Right lobe of liver (tissue), 4 donors: ENCODE results near the gene OPRM1.

Experiments
- CTCF ChIP-seq, 4 donors: fragments of 200-600 bp in 3 of 4; fragments of 450-650 bp in 1 of 4; IDR thresholded peaks; one replicate each; pipeline versions ENCODE4 v1.5.1 to v1.8.0; 2016 to 2022; ENCODE audit warnings: antibody characterized with exemption in 4 of 4, mild to moderate bottlenecking in 2 of 4
- POLR2A ChIP-seq: fragments of 450-650 bp; IDR thresholded peaks from one replicate; pipeline ENCODE4 v1.6.1; 2017; ENCODE audit warnings: antibody characterized with exemption, mild to moderate bottlenecking
- donor health status: DM: no; HTN: no; CAD: no.
- donor health status: DM: no; HTN: no; CAD: no.
- donor health status: DM: no; HTN: yes; CAD: no.

DNA sequence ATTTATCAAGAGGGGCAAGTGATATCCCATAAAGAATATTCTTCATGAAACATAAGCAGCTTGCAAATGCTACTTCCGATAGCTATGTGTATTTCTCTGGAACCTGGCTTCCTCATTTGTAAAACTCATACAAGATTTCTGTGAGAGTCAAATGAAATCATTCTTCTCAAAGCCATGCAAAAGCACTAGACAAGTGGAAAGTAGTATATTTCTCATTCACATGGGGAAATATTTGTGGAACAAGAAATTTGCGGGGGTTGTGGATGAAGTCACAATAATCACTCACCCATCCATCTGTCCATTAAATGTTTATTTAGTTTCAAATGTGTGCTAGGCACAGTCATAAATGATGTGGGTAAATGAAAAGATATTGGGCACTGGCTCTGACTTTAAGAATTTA, 167.1 kb downstream of the OPRM1 start:
- TF ChIP-seq POLR2A: no peak
- no peak for TF ChIP-seq CTCF (IDR thresholded peaks at IDR 0.05)
